ENCODE measurements around the gene MYT1. TPM values are rescaled to one million over a fixed set of nuclear protein-coding genes. Genes with fewer than 3 reads are reported as not detected.

Gene MYT1
- total RNA-seq, 1 experiment from 2014 or later, result 0.22 TPM

- no peak overlapping the region for H3K4me2 ChIP-seq (ENCODE audit: low read length)
- no peak overlapping the region for H3K27ac ChIP-seq (ENCODE audit: low read length)
- no peaks in the 10 kb centered on the region for H3K4me1 ChIP-seq (ENCODE audit: insufficient read depth, low read length)
- H4K20me1 ChIP-seq (ENCODE audit: low read length), result no peaks in the 10 kb centered on the region
- no peaks in the 10 kb centered on the region for H3K79me2 ChIP-seq (ENCODE audit: low read length)
- no peaks in the 10 kb centered on the region for H3K9me2 ChIP-seq (replicated peaks; ENCODE audit: low read length)
- POLR2A ChIA-PET (ENCODE audit: unreplicated experiment), result no interaction called here
- ATAC-seq (0 out of 2 replicates have a peak, but pooled peaks have one; percentile 22), DNase-seq (no peak)
- no TSS peak for BruUV-seq (replicated peaks)
- H3K9ac ChIP-seq (ENCODE audit: low read length), result no peak overlapping the region
- TF ChIP-seq, protein P1, sequence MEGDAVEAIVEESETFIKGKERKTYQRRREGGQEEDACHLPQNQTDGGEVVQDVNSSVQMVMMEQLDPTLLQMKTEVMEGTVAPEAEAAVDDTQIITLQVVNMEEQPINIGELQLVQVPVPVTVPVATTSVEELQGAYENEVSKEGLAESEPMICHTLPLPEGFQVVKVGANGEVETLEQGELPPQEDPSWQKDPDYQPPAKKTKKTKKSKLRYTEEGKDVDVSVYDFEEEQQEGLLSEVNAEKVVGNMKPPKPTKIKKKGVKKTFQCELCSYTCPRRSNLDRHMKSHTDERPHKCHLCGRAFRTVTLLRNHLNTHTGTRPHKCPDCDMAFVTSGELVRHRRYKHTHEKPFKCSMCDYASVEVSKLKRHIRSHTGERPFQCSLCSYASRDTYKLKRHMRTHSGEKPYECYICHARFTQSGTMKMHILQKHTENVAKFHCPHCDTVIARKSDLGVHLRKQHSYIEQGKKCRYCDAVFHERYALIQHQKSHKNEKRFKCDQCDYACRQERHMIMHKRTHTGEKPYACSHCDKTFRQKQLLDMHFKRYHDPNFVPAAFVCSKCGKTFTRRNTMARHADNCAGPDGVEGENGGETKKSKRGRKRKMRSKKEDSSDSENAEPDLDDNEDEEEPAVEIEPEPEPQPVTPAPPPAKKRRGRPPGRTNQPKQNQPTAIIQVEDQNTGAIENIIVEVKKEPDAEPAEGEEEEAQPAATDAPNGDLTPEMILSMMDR (conservative IDR thresholded peaks at IDR 0.05; ENCODE audit: low read depth, low read length), result no peak
- no peak for TF ChIP-seq EZH2 (IDR thresholded peaks at IDR 0.05; ENCODE audit: low read length, unreplicated experiment)
- no peak for TF ChIP-seq EZH2phosphoT487 (IDR thresholded peaks at IDR 0.05; ENCODE audit: borderline replicate concordance, low read length)
- H3K9me3 ChIP-seq (ENCODE audit: low read length), result no peaks in the 10 kb centered on the region
- CTCF ChIA-PET, result no interaction called here
- intact Hi-C loops (cut with micrococcal nuclease), result no loop called here
- H3K36me3 ChIP-seq (ENCODE audit: low read depth, low read length), result no peaks in the 10 kb centered on the region
- no peaks in the 10 kb centered on the region for H3F3A ChIP-seq (ENCODE audit: low read length, unreplicated experiment)
- H3K4me3 ChIP-seq (ENCODE audit: low read length), result no peak overlapping the region
- H3K27me3 ChIP-seq (ENCODE audit: low read length), result peaks cover 65% of the 10 kb centered on the region
- no peak overlapping the region for H2AFZ ChIP-seq (ENCODE audit: low read length)
Measured at GRCh38 chr20:64244870-64245603, 80.8 kb downstream of the MYT1 start.

DNA sequence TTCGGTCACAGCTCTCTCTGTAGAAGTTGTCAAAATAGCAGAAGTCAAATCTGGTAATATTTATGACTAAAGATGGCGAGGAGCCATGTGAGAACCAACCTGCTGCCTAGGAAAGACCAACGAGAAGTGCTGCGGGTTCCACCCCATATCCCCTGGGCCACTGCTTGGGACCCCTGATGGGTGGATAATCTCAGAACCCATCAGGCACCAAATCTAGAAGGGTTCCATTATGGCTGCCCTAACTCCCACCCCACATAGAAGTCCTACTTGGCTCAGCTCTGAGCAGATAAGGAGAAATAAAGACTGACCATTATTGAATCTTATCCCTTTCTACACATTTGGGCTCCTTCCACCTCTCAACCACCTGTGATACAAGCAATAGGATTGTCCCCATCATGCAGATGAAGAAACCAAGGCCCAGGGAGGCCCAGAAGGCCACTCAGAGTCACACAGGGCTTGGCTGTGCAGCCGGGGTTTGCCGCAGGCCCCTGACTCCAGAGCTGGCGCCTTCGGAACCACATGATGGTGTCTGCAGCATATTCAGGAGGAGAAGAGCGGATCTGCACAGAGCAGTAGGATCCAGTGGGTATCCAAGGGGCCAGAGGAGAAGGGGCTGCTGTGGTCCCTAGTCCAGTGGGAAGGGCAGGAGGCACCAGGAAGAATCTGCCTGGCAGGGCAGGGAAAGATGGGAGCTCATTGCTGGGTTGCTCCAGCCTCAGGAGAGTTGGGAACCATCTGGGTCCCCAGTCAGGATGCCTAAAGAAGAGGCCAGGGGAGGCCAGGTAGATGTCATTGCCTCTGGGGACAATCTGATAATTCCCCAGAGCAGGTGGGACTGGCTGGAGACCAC is 81.7 kb downstream of the MYT1 start:
- no peaks in the 10 kb centered on the region for H4K20me1 ChIP-seq (ENCODE audit: low read length)
- no peak overlapping the region for H3K4me3 ChIP-seq (ENCODE audit: low read length)
- ATAC-seq, result no peak
- no peaks in the 10 kb centered on the region for H3K79me2 ChIP-seq (ENCODE audit: low read length)
- no peaks in the 10 kb centered on the region for H3K9me3 ChIP-seq (ENCODE audit: low read length)
- TF ChIP-seq EZH2 (IDR thresholded peaks at IDR 0.05; ENCODE audit: low read length, unreplicated experiment), result no peak
- TF ChIP-seq, protein P1 (conservative IDR thresholded peaks at IDR 0.05; ENCODE audit: low read depth, low read length), result no peak
- TF ChIP-seq EZH2phosphoT487 (IDR thresholded peaks at IDR 0.05; ENCODE audit: borderline replicate concordance, low read length), result no peak
- intact Hi-C loops (cut with micrococcal nuclease), result no loop called here
- H3F3A ChIP-seq (ENCODE audit: low read length, unreplicated experiment), result no peaks in the 10 kb centered on the region
- no peaks in the 10 kb centered on the region for H3K36me3 ChIP-seq (ENCODE audit: low read depth, low read length)
- H3K27ac ChIP-seq (ENCODE audit: low read length), result no peak overlapping the region
- no peaks in the 10 kb centered on the region for H3K9me2 ChIP-seq (replicated peaks; ENCODE audit: low read length)
- no peak overlapping the region for H3K9ac ChIP-seq (ENCODE audit: low read length)
- no peak for DNase-seq
- BruUV-seq (replicated peaks), result no TSS peak
- peaks cover 73% of the 10 kb centered on the region for H3K27me3 ChIP-seq (ENCODE audit: low read length)
- H3K4me1 ChIP-seq (ENCODE audit: insufficient read depth, low read length), result no peaks in the 10 kb centered on the region
- ChIA-PET CTCF (no interaction called here), POLR2A (ENCODE audit: unreplicated experiment) (no interaction called here)
- H2AFZ ChIP-seq (ENCODE audit: low read length), result no peak overlapping the region
- H3K4me2 ChIP-seq (ENCODE audit: low read length), result no peak overlapping the region

Measured in PC-3 (cell line).